ENCODE results near the gene SLC37A4.

DNA sequence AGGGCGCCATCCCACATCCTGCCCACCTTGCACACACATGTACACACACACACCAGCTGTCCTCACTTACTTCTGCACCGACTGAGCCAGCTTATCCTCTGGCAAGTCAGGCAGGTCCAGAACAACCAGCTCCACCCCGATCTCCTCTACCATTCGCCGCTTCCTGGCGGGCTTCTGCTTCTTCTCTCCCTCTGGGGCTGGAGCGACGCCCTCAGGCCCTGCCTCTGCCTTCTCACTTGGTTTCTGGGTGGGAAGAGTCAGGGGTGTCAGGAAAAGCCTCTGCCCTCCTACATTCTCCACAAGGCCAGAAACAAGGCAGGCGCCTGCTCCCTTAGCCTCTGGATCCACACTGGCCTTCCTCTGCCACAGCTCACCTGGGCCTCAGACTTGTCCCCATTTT lies 18.0 kb upstream of the SLC37A4 start:
- no peak for TF ChIP-seq EZH2 (IDR thresholded peaks at IDR 0.05; ENCODE audit: borderline replicate concordance, control insufficient read depth, low read depth, low read length)
- TF ChIP-seq YY1 (IDR thresholded peaks at IDR 0.05; ENCODE audit: low read depth, low read length) = no peak
- TF ChIP-seq ESRRA (IDR thresholded peaks at IDR 0.05; ENCODE audit: low read length) = no peak
- no peak for TF ChIP-seq MEF2A (IDR thresholded peaks at IDR 0.05; ENCODE audit: insufficient read depth, low read depth, low read length)
- TF ChIP-seq, protein P1, sequence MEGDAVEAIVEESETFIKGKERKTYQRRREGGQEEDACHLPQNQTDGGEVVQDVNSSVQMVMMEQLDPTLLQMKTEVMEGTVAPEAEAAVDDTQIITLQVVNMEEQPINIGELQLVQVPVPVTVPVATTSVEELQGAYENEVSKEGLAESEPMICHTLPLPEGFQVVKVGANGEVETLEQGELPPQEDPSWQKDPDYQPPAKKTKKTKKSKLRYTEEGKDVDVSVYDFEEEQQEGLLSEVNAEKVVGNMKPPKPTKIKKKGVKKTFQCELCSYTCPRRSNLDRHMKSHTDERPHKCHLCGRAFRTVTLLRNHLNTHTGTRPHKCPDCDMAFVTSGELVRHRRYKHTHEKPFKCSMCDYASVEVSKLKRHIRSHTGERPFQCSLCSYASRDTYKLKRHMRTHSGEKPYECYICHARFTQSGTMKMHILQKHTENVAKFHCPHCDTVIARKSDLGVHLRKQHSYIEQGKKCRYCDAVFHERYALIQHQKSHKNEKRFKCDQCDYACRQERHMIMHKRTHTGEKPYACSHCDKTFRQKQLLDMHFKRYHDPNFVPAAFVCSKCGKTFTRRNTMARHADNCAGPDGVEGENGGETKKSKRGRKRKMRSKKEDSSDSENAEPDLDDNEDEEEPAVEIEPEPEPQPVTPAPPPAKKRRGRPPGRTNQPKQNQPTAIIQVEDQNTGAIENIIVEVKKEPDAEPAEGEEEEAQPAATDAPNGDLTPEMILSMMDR (IDR thresholded peaks at IDR 0.05 in 2 of 3, conservative IDR thresholded peaks at IDR 0.05 in 1 of 3; ENCODE audit: control insufficient read depth in 2 of 3, extremely low read depth in 1 of 3, insufficient read depth in 1 of 3, low read depth in 3 of 3, low read length in 3 of 3) = no peak
- TF ChIP-seq MXI1 (IDR thresholded peaks at IDR 0.05; ENCODE audit: low read depth, low read length) = no peak
- TF ChIP-seq POLR2AphosphoS2 (IDR thresholded peaks at IDR 0.05; ENCODE audit: low read depth, low read length) = no peak
- TF ChIP-seq POLR2A (IDR thresholded peaks at IDR 0.05; ENCODE audit: low read depth, low read length) = no peak
- TF ChIP-seq MYC (IDR thresholded peaks at IDR 0.05; ENCODE audit: insufficient read depth, insufficient read length, insufficient replicate concordance, low read length, severe bottlenecking) = no peak
- no peak for TF ChIP-seq USF2 (IDR thresholded peaks at IDR 0.05; ENCODE audit: borderline replicate concordance, low read depth, low read length)
- no peak for TF ChIP-seq CREB1 (IDR thresholded peaks at IDR 0.05; ENCODE audit: low read depth)
- TF ChIP-seq DPF2 (IDR thresholded peaks at IDR 0.05) = no peak
